WTC11 (cell line): ENCODE measurements around the gene TOB2.

Source experiments
- CBFB ChIP-seq: sonication (generic); formaldehyde crosslinking; IDR thresholded peaks from 2 replicates; pipeline ENCODE4 v1.8.1; 2022; ENCODE audit warnings: mild to moderate bottlenecking, low read depth, missing genetic modification reagents
- CREB1 ChIP-seq: sonication (generic); formaldehyde crosslinking; IDR thresholded peaks from 2 replicates; pipeline ENCODE4 v1.8.0; 2023; ENCODE audit warnings: mild to moderate bottlenecking, missing genetic modification reagents
- ELF4 ChIP-seq: sonication (generic); formaldehyde crosslinking; IDR thresholded peaks from 2 replicates; pipeline ENCODE4 v1.8.1; 2022; ENCODE audit warnings: low read depth, mild to moderate bottlenecking, moderate library complexity, missing genetic modification reagents
- ESRRA ChIP-seq: sonication (generic); formaldehyde crosslinking; IDR thresholded peaks from 2 replicates; pipeline ENCODE4 v1.8.1; 2022; ENCODE audit warnings: mild to moderate bottlenecking, missing genetic modification reagents, borderline replicate concordance
- RELA ChIP-seq: sonication (generic); formaldehyde crosslinking; IDR thresholded peaks from 2 replicates; pipeline ENCODE4 v1.8.1; 2022; ENCODE audit warnings: missing genetic modification reagents, mild to moderate bottlenecking, borderline replicate concordance
- SP1 ChIP-seq: sonication (generic); formaldehyde crosslinking; conservative IDR thresholded peaks from 2 replicates; pipeline ENCODE4 v1.8.1; 2022; ENCODE audit warnings: missing genetic modification reagents
- TCF7 ChIP-seq: sonication (generic); formaldehyde crosslinking; IDR thresholded peaks from 2 replicates; pipeline ENCODE4 v1.8.0; 2022; ENCODE audit warnings: mild to moderate bottlenecking, low read depth, missing genetic modification reagents, moderate library complexity
- TP53 ChIP-seq: sonication (generic); formaldehyde crosslinking; IDR thresholded peaks from 2 replicates; pipeline ENCODE4 v1.8.1; 2023; ENCODE audit warnings: mild to moderate bottlenecking, missing genetic modification reagents
- TF ChIP-seq, protein P1 (sequence below): fragments of 200-600 bp; IDR thresholded peaks from 2 replicates; pipeline ENCODE4 v1.8.0; 2022; ENCODE audit warnings: antibody characterized with exemption
- TF ChIP-seq, protein P2 (sequence below): sonication (generic); formaldehyde crosslinking; IDR thresholded peaks from 2 replicates; pipeline ENCODE4 v1.8.0; 2023; ENCODE audit warnings: missing genetic modification reagents, mild to moderate bottlenecking, borderline replicate concordance
- TF ChIP-seq, protein P3 (sequence below): sonication (generic); formaldehyde crosslinking; IDR thresholded peaks from 2 replicates; pipeline ENCODE4 v1.8.1; 2022; ENCODE audit warnings: low read depth, mild to moderate bottlenecking, moderate library complexity, missing genetic modification reagents, borderline replicate concordance
- TF ChIP-seq, protein P4 (sequence below): sonication (generic); formaldehyde crosslinking; IDR thresholded peaks from 2 replicates; pipeline ENCODE4 v1.8.1; 2023; ENCODE audit warnings: mild to moderate bottlenecking, missing genetic modification reagents

DNA sequence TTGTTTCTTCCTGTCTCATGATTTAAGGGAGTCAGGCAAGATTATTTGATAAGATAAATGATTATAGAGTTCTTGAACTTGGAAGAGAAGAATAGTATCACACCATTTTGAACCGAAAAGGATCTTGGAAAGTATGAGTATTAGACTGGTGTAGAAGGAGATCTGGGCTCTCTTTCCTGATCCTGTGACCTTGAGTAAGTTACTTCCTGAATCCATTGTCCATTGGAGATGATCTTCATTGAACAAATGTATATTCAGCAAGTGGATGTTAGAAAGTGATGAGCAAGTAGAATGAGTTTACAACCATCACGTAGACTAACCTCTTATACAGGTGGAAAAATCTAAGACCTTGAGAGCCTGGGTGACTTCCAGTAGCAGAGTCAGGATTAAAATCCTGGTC lies 24.3 kb upstream of the TOB2 start:
- TF ChIP-seq TCF7 (CRISPR knock-in tag) (no peak), CBFB (CRISPR knock-in tag) (no peak), ELF4 (CRISPR knock-in tag) (no peak), RELA (CRISPR knock-in tag) (no peak), CREB1 (CRISPR knock-in tag) (no peak), ESRRA (CRISPR knock-in tag) (no peak), SP1 (CRISPR knock-in tag) (no peak), TP53 (CRISPR knock-in tag) (no peak)
- TF ChIP-seq, protein P1, sequence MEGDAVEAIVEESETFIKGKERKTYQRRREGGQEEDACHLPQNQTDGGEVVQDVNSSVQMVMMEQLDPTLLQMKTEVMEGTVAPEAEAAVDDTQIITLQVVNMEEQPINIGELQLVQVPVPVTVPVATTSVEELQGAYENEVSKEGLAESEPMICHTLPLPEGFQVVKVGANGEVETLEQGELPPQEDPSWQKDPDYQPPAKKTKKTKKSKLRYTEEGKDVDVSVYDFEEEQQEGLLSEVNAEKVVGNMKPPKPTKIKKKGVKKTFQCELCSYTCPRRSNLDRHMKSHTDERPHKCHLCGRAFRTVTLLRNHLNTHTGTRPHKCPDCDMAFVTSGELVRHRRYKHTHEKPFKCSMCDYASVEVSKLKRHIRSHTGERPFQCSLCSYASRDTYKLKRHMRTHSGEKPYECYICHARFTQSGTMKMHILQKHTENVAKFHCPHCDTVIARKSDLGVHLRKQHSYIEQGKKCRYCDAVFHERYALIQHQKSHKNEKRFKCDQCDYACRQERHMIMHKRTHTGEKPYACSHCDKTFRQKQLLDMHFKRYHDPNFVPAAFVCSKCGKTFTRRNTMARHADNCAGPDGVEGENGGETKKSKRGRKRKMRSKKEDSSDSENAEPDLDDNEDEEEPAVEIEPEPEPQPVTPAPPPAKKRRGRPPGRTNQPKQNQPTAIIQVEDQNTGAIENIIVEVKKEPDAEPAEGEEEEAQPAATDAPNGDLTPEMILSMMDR = no peak
- TF ChIP-seq, protein P2, sequence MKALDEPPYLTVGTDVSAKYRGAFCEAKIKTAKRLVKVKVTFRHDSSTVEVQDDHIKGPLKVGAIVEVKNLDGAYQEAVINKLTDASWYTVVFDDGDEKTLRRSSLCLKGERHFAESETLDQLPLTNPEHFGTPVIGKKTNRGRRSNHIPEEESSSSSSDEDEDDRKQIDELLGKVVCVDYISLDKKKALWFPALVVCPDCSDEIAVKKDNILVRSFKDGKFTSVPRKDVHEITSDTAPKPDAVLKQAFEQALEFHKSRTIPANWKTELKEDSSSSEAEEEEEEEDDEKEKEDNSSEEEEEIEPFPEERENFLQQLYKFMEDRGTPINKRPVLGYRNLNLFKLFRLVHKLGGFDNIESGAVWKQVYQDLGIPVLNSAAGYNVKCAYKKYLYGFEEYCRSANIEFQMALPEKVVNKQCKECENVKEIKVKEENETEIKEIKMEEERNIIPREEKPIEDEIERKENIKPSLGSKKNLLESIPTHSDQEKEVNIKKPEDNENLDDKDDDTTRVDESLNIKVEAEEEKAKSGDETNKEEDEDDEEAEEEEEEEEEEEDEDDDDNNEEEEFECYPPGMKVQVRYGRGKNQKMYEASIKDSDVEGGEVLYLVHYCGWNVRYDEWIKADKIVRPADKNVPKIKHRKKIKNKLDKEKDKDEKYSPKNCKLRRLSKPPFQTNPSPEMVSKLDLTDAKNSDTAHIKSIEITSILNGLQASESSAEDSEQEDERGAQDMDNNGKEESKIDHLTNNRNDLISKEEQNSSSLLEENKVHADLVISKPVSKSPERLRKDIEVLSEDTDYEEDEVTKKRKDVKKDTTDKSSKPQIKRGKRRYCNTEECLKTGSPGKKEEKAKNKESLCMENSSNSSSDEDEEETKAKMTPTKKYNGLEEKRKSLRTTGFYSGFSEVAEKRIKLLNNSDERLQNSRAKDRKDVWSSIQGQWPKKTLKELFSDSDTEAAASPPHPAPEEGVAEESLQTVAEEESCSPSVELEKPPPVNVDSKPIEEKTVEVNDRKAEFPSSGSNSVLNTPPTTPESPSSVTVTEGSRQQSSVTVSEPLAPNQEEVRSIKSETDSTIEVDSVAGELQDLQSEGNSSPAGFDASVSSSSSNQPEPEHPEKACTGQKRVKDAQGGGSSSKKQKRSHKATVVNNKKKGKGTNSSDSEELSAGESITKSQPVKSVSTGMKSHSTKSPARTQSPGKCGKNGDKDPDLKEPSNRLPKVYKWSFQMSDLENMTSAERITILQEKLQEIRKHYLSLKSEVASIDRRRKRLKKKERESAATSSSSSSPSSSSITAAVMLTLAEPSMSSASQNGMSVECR (CRISPR knock-in tag) = no peak
- TF ChIP-seq, protein P3, sequence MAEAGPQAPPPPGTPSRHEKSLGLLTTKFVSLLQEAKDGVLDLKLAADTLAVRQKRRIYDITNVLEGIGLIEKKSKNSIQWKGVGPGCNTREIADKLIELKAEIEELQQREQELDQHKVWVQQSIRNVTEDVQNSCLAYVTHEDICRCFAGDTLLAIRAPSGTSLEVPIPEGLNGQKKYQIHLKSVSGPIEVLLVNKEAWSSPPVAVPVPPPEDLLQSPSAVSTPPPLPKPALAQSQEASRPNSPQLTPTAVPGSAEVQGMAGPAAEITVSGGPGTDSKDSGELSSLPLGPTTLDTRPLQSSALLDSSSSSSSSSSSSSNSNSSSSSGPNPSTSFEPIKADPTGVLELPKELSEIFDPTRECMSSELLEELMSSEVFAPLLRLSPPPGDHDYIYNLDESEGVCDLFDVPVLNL (CRISPR knock-in tag) = no peak
- TF ChIP-seq, protein P4, sequence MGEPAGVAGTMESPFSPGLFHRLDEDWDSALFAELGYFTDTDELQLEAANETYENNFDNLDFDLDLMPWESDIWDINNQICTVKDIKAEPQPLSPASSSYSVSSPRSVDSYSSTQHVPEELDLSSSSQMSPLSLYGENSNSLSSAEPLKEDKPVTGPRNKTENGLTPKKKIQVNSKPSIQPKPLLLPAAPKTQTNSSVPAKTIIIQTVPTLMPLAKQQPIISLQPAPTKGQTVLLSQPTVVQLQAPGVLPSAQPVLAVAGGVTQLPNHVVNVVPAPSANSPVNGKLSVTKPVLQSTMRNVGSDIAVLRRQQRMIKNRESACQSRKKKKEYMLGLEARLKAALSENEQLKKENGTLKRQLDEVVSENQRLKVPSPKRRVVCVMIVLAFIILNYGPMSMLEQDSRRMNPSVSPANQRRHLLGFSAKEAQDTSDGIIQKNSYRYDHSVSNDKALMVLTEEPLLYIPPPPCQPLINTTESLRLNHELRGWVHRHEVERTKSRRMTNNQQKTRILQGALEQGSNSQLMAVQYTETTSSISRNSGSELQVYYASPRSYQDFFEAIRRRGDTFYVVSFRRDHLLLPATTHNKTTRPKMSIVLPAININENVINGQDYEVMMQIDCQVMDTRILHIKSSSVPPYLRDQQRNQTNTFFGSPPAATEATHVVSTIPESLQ (CRISPR knock-in tag) = no peak
